ENCODE results near the gene KBTBD6.
"Not testable (repeated sequence)": the region's sequence is repeated elsewhere in the genome, so short reads cannot be mapped to it uniquely, and the experiment has no call there.

KBTBD6 gene

GRCh38 chr13:41133951-41134350 lies 1.3 kb upstream of the KBTBD6 start:
- no peak for DNase-seq (ENCODE audit: low spot score)

- not testable (repeated sequence) for DNase-seq (ENCODE audit: low spot score)
Observed at GRCh38 chr13:41131660-41132511, 716 bp downstream of the KBTBD6 start.

GRCh38 chr13:41131189-41131588 lies 1.4 kb downstream of the KBTBD6 start:
- not testable (repeated sequence) for DNase-seq (ENCODE audit: low spot score)

GRCh38 chr13:41130356-41130755 lies 2.2 kb downstream of the KBTBD6 start:
- DNase-seq (ENCODE audit: low spot score): peak; percentile 14

GRCh38 chr13:41127701-41128100 lies 4.9 kb downstream of the KBTBD6 start:
- DNase-seq (ENCODE audit: low spot score): no peak

GRCh38 chr13:41122838-41123237 lies 9.8 kb downstream of the KBTBD6 start:
- DNase-seq (ENCODE audit: low spot score): peak; percentile 48

GRCh38 chr13:41117869-41118268 lies 14.7 kb downstream of the KBTBD6 start:
- DNase-seq (ENCODE audit: low spot score): no peak

GRCh38 chr13:41111454-41111853 lies 21.1 kb downstream of the KBTBD6 start:
- no peak for DNase-seq (ENCODE audit: low spot score)

- DNase-seq (ENCODE audit: low spot score): no peak
Observed at GRCh38 chr13:41107584-41108014, 25.0 kb downstream of the KBTBD6 start.

- DNase-seq (ENCODE audit: low spot score): no peak
Observed at GRCh38 chr13:41107104-41107571, 25.5 kb downstream of the KBTBD6 start.

- no peak for DNase-seq (ENCODE audit: low spot score)
Observed at GRCh38 chr13:41099986-41100385, 32.6 kb downstream of the KBTBD6 start.

GRCh38 chr13:41098761-41099160 lies 33.8 kb downstream of the KBTBD6 start:
- DNase-seq (ENCODE audit: low spot score): no peak

GRCh38 chr13:41095681-41096080 lies 36.9 kb downstream of the KBTBD6 start:
- DNase-seq (ENCODE audit: low spot score): not testable (repeated sequence)

GRCh38 chr13:41085961-41086585 lies 46.5 kb downstream of the KBTBD6 start:
- DNase-seq (ENCODE audit: low spot score): no peak

- DNase-seq (ENCODE audit: low spot score): no peak
Observed at GRCh38 chr13:41079725-41080124, 52.9 kb downstream of the KBTBD6 start.
